ENCODE results near the gene REV1.
"Not testable (repeated sequence)": the region's sequence is repeated elsewhere in the genome, so short reads cannot be mapped to it uniquely, and the experiment has no call there.

Gene REV1

GRCh38 chr2:99472600-99472960, 17.2 kb downstream of the REV1 start:
- peaks cover 29% of the 10 kb centered on the region for H3K4me1 ChIP-seq (ENCODE audit: control insufficient read depth, insufficient read depth, low read length, unreplicated experiment)
- H3K4me3 ChIP-seq (ENCODE audit: low read depth, low read length) = no peak overlapping the region
- 0 out of 2 replicates have a peak, but pooled peaks cover 6% of the 10 kb centered on the region for H3K36me3 ChIP-seq (ENCODE audit: insufficient read depth, low read length)
- no peaks in the 10 kb centered on the region for H3K27me3 ChIP-seq (ENCODE audit: insufficient read depth, low read length)
- no peak overlapping the region for H3K27ac ChIP-seq (ENCODE audit: low read depth, low read length)
- no peak overlapping the region for H2AFZ ChIP-seq (ENCODE audit: low read length, unreplicated experiment)
- H3K79me2 ChIP-seq (ENCODE audit: control insufficient read depth, insufficient read depth, low read length, unreplicated experiment) = peaks cover 89% of the 10 kb centered on the region

- H2AFZ ChIP-seq (ENCODE audit: low read length, unreplicated experiment) = no peak overlapping the region
- no peak overlapping the region for H3K4me3 ChIP-seq (ENCODE audit: low read depth, low read length)
- no peak overlapping the region for H3K27ac ChIP-seq (ENCODE audit: low read depth, low read length)
- H3K79me2 ChIP-seq (ENCODE audit: control insufficient read depth, insufficient read depth, low read length, unreplicated experiment) = peaks cover 90% of the 10 kb centered on the region
- H3K36me3 ChIP-seq (ENCODE audit: insufficient read depth, low read length) = 0 out of 2 replicates have a peak, but pooled peaks cover 6% of the 10 kb centered on the region
- H3K4me1 ChIP-seq (ENCODE audit: control insufficient read depth, insufficient read depth, low read length, unreplicated experiment) = peaks cover 27% of the 10 kb centered on the region
- no peaks in the 10 kb centered on the region for H3K27me3 ChIP-seq (ENCODE audit: insufficient read depth, low read length)
These were observed 17.9 kb downstream of the REV1 start for GRCh38 chr2:99471654-99472599.

GRCh38 chr2:99470957-99471356, 18.9 kb downstream of the REV1 start:
- H3K4me3 ChIP-seq (ENCODE audit: low read depth, low read length) = no peak overlapping the region
- H3K4me1 ChIP-seq (ENCODE audit: control insufficient read depth, insufficient read depth, low read length, unreplicated experiment) = peaks cover 17% of the 10 kb centered on the region
- H3K36me3 ChIP-seq (ENCODE audit: insufficient read depth, low read length) = 0 out of 2 replicates have a peak, but pooled peaks cover 6% of the 10 kb centered on the region
- H3K27me3 ChIP-seq (ENCODE audit: insufficient read depth, low read length) = no peaks in the 10 kb centered on the region
- H2AFZ ChIP-seq (ENCODE audit: low read length, unreplicated experiment) = no peak overlapping the region
- H3K27ac ChIP-seq (ENCODE audit: low read depth, low read length) = no peak overlapping the region
- peaks cover 87% of the 10 kb centered on the region for H3K79me2 ChIP-seq (ENCODE audit: control insufficient read depth, insufficient read depth, low read length, unreplicated experiment)

- H3K36me3 ChIP-seq (ENCODE audit: insufficient read depth, low read length); H2AFZ ChIP-seq (ENCODE audit: low read length, unreplicated experiment); H3K27me3 ChIP-seq (ENCODE audit: insufficient read depth, low read length); H3K27ac ChIP-seq (ENCODE audit: low read depth, low read length); H3K4me3 ChIP-seq (ENCODE audit: low read depth, low read length): not testable (repeated sequence)
- Histone ChIP-seq H3K4me1 (ENCODE audit: control insufficient read depth, insufficient read depth, low read length, unreplicated experiment) (peaks cover 12% of the 10 kb centered on the region), H3K79me2 (ENCODE audit: control insufficient read depth, insufficient read depth, low read length, unreplicated experiment) (peaks cover 82% of the 10 kb centered on the region)
These were observed 19.4 kb downstream of the REV1 start for GRCh38 chr2:99470459-99470858.

- no peak overlapping the region for H3K4me3 ChIP-seq (ENCODE audit: low read depth, low read length)
- H3K27me3 ChIP-seq (ENCODE audit: insufficient read depth, low read length) = no peaks in the 10 kb centered on the region
- H3K4me1 ChIP-seq (ENCODE audit: control insufficient read depth, insufficient read depth, low read length, unreplicated experiment) = peaks cover 2% of the 10 kb centered on the region
- 0 out of 2 replicates have a peak, but pooled peaks cover 6% of the 10 kb centered on the region for H3K36me3 ChIP-seq (ENCODE audit: insufficient read depth, low read length)
- H3K27ac ChIP-seq (ENCODE audit: low read depth, low read length) = no peak overlapping the region
- H2AFZ ChIP-seq (ENCODE audit: low read length, unreplicated experiment) = no peak overlapping the region
- H3K79me2 ChIP-seq (ENCODE audit: control insufficient read depth, insufficient read depth, low read length, unreplicated experiment) = peaks cover 78% of the 10 kb centered on the region
These were observed 20.4 kb downstream of the REV1 start for GRCh38 chr2:99469394-99469793.

GRCh38 chr2:99468155-99468554, 21.7 kb downstream of the REV1 start:
- 0 out of 2 replicates have a peak, but pooled peaks cover 6% of the 10 kb centered on the region for H3K36me3 ChIP-seq (ENCODE audit: insufficient read depth, low read length)
- H3K79me2 ChIP-seq (ENCODE audit: control insufficient read depth, insufficient read depth, low read length, unreplicated experiment) = peaks cover 72% of the 10 kb centered on the region
- H3K27me3 ChIP-seq (ENCODE audit: insufficient read depth, low read length) = no peaks in the 10 kb centered on the region
- H2AFZ ChIP-seq (ENCODE audit: low read length, unreplicated experiment) = no peak overlapping the region
- no peak overlapping the region for H3K4me3 ChIP-seq (ENCODE audit: low read depth, low read length)
- no peak overlapping the region for H3K27ac ChIP-seq (ENCODE audit: low read depth, low read length)
- no peaks in the 10 kb centered on the region for H3K4me1 ChIP-seq (ENCODE audit: control insufficient read depth, insufficient read depth, low read length, unreplicated experiment)

- Histone ChIP-seq H3K79me2 (ENCODE audit: control insufficient read depth, insufficient read depth, low read length, unreplicated experiment) (peaks cover 66% of the 10 kb centered on the region), H3K4me1 (ENCODE audit: control insufficient read depth, insufficient read depth, low read length, unreplicated experiment) (no peaks in the 10 kb centered on the region), H3K27ac (ENCODE audit: low read depth, low read length) (no peak overlapping the region)
These were observed 22.4 kb downstream of the REV1 start for GRCh38 chr2:99467390-99467789.

GRCh38 chr2:99461828-99462483, 27.9 kb downstream of the REV1 start:
- Histone ChIP-seq H3K27ac (ENCODE audit: low read depth, low read length) (no peak overlapping the region), H3K79me2 (ENCODE audit: control insufficient read depth, insufficient read depth, low read length, unreplicated experiment) (peaks cover 18% of the 10 kb centered on the region), H3K4me1 (ENCODE audit: control insufficient read depth, insufficient read depth, low read length, unreplicated experiment) (no peaks in the 10 kb centered on the region), H3K27me3 (ENCODE audit: insufficient read depth, low read length) (no peaks in the 10 kb centered on the region), H3K4me3 (ENCODE audit: low read depth, low read length) (no peak overlapping the region), H2AFZ (ENCODE audit: low read length, unreplicated experiment) (no peak overlapping the region), H3K36me3 (ENCODE audit: insufficient read depth, low read length) (peaks cover 17% of the 10 kb centered on the region)

More at GRCh38 chr2:99467390-99467789, 22.4 kb downstream of the REV1 start:
- no peaks in the 10 kb centered on the region for H3K27me3 ChIP-seq (ENCODE audit: insufficient read depth, low read length)
- H3K36me3 ChIP-seq (ENCODE audit: insufficient read depth, low read length) = 0 out of 2 replicates have a peak, but pooled peaks cover 6% of the 10 kb centered on the region
- H2AFZ ChIP-seq (ENCODE audit: low read length, unreplicated experiment) = no peak overlapping the region
- no peak overlapping the region for H3K4me3 ChIP-seq (ENCODE audit: low read depth, low read length)

GRCh38 chr2:99458529-99458928, 31.3 kb downstream of the REV1 start:
- H3K27me3 ChIP-seq (ENCODE audit: insufficient read depth, low read length) = no peaks in the 10 kb centered on the region
- H3K79me2 ChIP-seq (ENCODE audit: control insufficient read depth, insufficient read depth, low read length, unreplicated experiment) = peaks cover 25% of the 10 kb centered on the region
- no peak overlapping the region for H2AFZ ChIP-seq (ENCODE audit: low read length, unreplicated experiment)
- no peak overlapping the region for H3K27ac ChIP-seq (ENCODE audit: low read depth, low read length)
- H3K4me3 ChIP-seq (ENCODE audit: low read depth, low read length) = no peak overlapping the region
- no peaks in the 10 kb centered on the region for H3K4me1 ChIP-seq (ENCODE audit: control insufficient read depth, insufficient read depth, low read length, unreplicated experiment)
- H3K36me3 ChIP-seq (ENCODE audit: insufficient read depth, low read length) = peaks cover 29% of the 10 kb centered on the region

GRCh38 chr2:99451686-99452085, 38.1 kb downstream of the REV1 start:
- no peak overlapping the region for H3K27ac ChIP-seq (ENCODE audit: low read depth, low read length)
- H3K4me3 ChIP-seq (ENCODE audit: low read depth, low read length) = no peak overlapping the region
- peaks cover 42% of the 10 kb centered on the region for H3K79me2 ChIP-seq (ENCODE audit: control insufficient read depth, insufficient read depth, low read length, unreplicated experiment)
- H3K4me1 ChIP-seq (ENCODE audit: control insufficient read depth, insufficient read depth, low read length, unreplicated experiment) = peaks cover 6% of the 10 kb centered on the region
- H3K36me3 ChIP-seq (ENCODE audit: insufficient read depth, low read length) = peaks cover 32% of the 10 kb centered on the region
- H3K27me3 ChIP-seq (ENCODE audit: insufficient read depth, low read length) = no peaks in the 10 kb centered on the region
- H2AFZ ChIP-seq (ENCODE audit: low read length, unreplicated experiment) = no peak overlapping the region

Data from ACC112 (cell line).